GM23338 (cell line): Measurements from ENCODE around the gene AOPEP. TPM values are rescaled to one million over a fixed set of nuclear protein-coding genes. Genes with fewer than 3 reads are reported as not detected.

Experiments used
- ATAC-seq: fragments of 200-7000 bp; cut with Tn5 transposase; 3 replicates; pipeline ENCODE4 v1.9.1; 2020
- DNase-seq: peaks from one replicate; pipeline ENCODE4 v3.0.0-alpha.2; 2015; ENCODE audit warnings: low spot score
- H2AFZ ChIP-seq: fragments of 200-600 bp; sonication (generic); 2 replicates; pipeline ENCODE4 v1.8.0; 2016; ENCODE audit warnings: antibody characterized with exemption, mild to moderate bottlenecking, moderate library complexity
- H3F3A ChIP-seq: fragments of 200-600 bp; sonication (generic); replicated peaks from 2 replicates; pipeline ENCODE4 v1.8.0; 2017; ENCODE audit warnings: antibody characterized with exemption, mixed run types, low read depth
- H3K27ac ChIP-seq: fragments of 200-600 bp; sonication (generic); 2 replicates; pipeline ENCODE4 v1.6.1; 2016; ENCODE audit warnings: low read depth
- H3K27me3 ChIP-seq: fragments of 200-600 bp; sonication (generic); 2 replicates; pipeline ENCODE4 v1.8.0; 2016; ENCODE audit warnings: mild to moderate bottlenecking, mixed run types, moderate library complexity; ENCODE audit not compliant: insufficient read depth
- H3K36me3 ChIP-seq: fragments of 200-600 bp; sonication (generic); 2 replicates; pipeline ENCODE4 v1.8.0; 2016; ENCODE audit warnings: mild to moderate bottlenecking; ENCODE audit not compliant: insufficient read depth
- H3K4me1 ChIP-seq: fragments of 200-600 bp; sonication (generic); 2 replicates; pipeline ENCODE4 v1.8.0; 2016; ENCODE audit warnings: mild to moderate bottlenecking, moderate library complexity; ENCODE audit not compliant: insufficient read depth
- H3K4me2 ChIP-seq: fragments of 200-600 bp; sonication (generic); 2 replicates; pipeline ENCODE4 v1.7.1; 2017; ENCODE audit warnings: mixed run types
- H3K4me3 ChIP-seq: fragments of 200-600 bp; sonication (generic); 2 replicates; pipeline ENCODE4 v1.6.1; 2016; ENCODE audit warnings: mixed run types
- H3K79me2 ChIP-seq: fragments of 200-600 bp; sonication (generic); replicated peaks from 2 replicates; pipeline ENCODE4 v1.8.0; 2017; ENCODE audit warnings: mild to moderate bottlenecking; ENCODE audit not compliant: insufficient read depth
- H3K9me2 ChIP-seq: fragments of 200-600 bp; sonication (generic); 2 replicates; pipeline ENCODE4 v1.8.0; 2017; ENCODE audit not compliant: insufficient read depth
- H4K20me1 ChIP-seq: fragments of 200-600 bp; sonication (generic); replicated peaks from 2 replicates; pipeline ENCODE4 v1.8.0; 2017; ENCODE audit warnings: mild to moderate bottlenecking; ENCODE audit not compliant: insufficient read depth
- H3K27ac Mint-ChIP-seq: 2 replicates; pipeline ENCODE4 v1.8.0; 2020; ENCODE audit warnings: inconsistent platforms, mild to moderate bottlenecking, moderate library complexity, mixed read lengths
- H3K27me3 Mint-ChIP-seq: 3 replicates; pipeline ENCODE4 v1.8.0; 2022; ENCODE audit warnings: low read depth, mild to moderate bottlenecking, moderate library complexity, mixed read lengths, inconsistent platforms; ENCODE audit not compliant: insufficient read depth, poor library complexity
- H3K36me3 Mint-ChIP-seq: 3 replicates; pipeline ENCODE4 v1.8.0; 2021; ENCODE audit warnings: low read depth, mild to moderate bottlenecking, inconsistent platforms, moderate library complexity, mixed read lengths
- H3K4me1 Mint-ChIP-seq: 3 replicates; pipeline ENCODE4 v1.8.0; 2020; ENCODE audit warnings: mild to moderate bottlenecking, inconsistent platforms, mixed read lengths
- H3K4me3 Mint-ChIP-seq: 3 replicates; pipeline ENCODE4 v1.8.0; 2021; ENCODE audit warnings: moderate library complexity, mild to moderate bottlenecking, inconsistent platforms, mixed read lengths
- H3K9me3 Mint-ChIP-seq: 3 replicates; pipeline ENCODE4 v1.8.0; 2020; ENCODE audit warnings: moderate library complexity, mild to moderate bottlenecking, inconsistent platforms, mixed read lengths
- CREB1 ChIP-seq: fragments of 250-450 bp; sonication (Bioruptor Pico); IDR thresholded peaks from 2 replicates; pipeline ENCODE4 v1.5.0; 2020; ENCODE audit warnings: low read depth, mild to moderate bottlenecking, moderate library complexity
- ETS1 ChIP-seq: IDR thresholded peaks from 2 replicates; pipeline ENCODE4 v1.6.1; 2016; ENCODE audit warnings: antibody characterized with exemption
- EZH2 ChIP-seq: fragments of 200-600 bp; sonication (generic); IDR thresholded peaks from one replicate; pipeline ENCODE4 v1.8.0; 2017; ENCODE audit warnings: antibody characterized with exemption, mild to moderate bottlenecking, low read depth; ENCODE audit not compliant: unreplicated experiment
- EZH2phosphoT487 ChIP-seq: fragments of 200-600 bp; sonication (generic); IDR thresholded peaks from one replicate; pipeline ENCODE4 v1.8.1; 2018; ENCODE audit warnings: antibody characterized with exemption; ENCODE audit not compliant: unreplicated experiment
- JUNB ChIP-seq: IDR thresholded peaks from one replicate; pipeline ENCODE4 v1.6.1; 2016; ENCODE audit warnings: antibody characterized with exemption; ENCODE audit not compliant: unreplicated experiment
- POLR2AphosphoS5 ChIP-seq: IDR thresholded peaks from 2 replicates; pipeline ENCODE4 v1.6.1; 2016; ENCODE audit warnings: antibody characterized with exemption, low read depth
- STAT1 ChIP-seq: IDR thresholded peaks from one replicate; pipeline ENCODE4 v1.6.1; 2016; ENCODE audit warnings: antibody characterized with exemption; ENCODE audit not compliant: unreplicated experiment
- ZNF331 ChIP-seq: fragments of 250-450 bp; sonication (Bioruptor Pico); IDR thresholded peaks from 2 replicates; pipeline ENCODE4 v1.5.0; 2020; ENCODE audit warnings: low read depth, mild to moderate bottlenecking, moderate library complexity
- ZNF462 ChIP-seq: fragments of 250-450 bp; sonication (Bioruptor Pico); IDR thresholded peaks from 2 replicates; pipeline ENCODE4 v1.5.0; 2020; ENCODE audit warnings: mild to moderate bottlenecking, moderate library complexity
- polyA plus RNA-seq: library from polyadenylated mRNA; unstranded; fragments of >200 nt; fragmentation: Nextera tagmentation; extraction: Ambion mirVana; gene quantifications from 2 replicates; pipeline ENCODE4 v1.2.1, GENCODE V29; 2016
- total RNA-seq: library from RNA; depleted of rRNA; stranded (reverse); fragments of >200 nt; shearing (Covaris generic); gene quantifications from 2 replicates; pipeline ENCODE4 v1.2.3, GENCODE V29; 2014

AOPEP gene
- total and polyA plus RNA-seq, 2 experiments from 2014 or later = 7.0 to 16.5 TPM

- TF ChIP-seq EZH2phosphoT487 = no peak
- TF ChIP-seq POLR2AphosphoS5 = no peak
- no peak for TF ChIP-seq JUNB
- no peak for TF ChIP-seq STAT1
- no peak for TF ChIP-seq ZNF462 (CRISPR knock-in tag)
- TF ChIP-seq EZH2 = no peak
- TF ChIP-seq ZNF331 (CRISPR knock-in tag) = no peak
These were observed 340.6 kb downstream of the AOPEP start (continued) for GRCh38 chr9:95067057-95067456.

GRCh38 chr9:95067897-95068296 lies 341.4 kb downstream of the AOPEP start:
- H3K36me3 Mint-ChIP-seq = no peaks in the 10 kb centered on the region
- H3K27ac ChIP-seq = no peak overlapping the region
- H3K27ac Mint-ChIP-seq = no peak overlapping the region
- no peaks in the 10 kb centered on the region for H3K9me3 Mint-ChIP-seq
- no peaks in the 10 kb centered on the region for H3K27me3 ChIP-seq
- peaks cover 21% of the 10 kb centered on the region for H3K4me1 Mint-ChIP-seq
- H3K4me3 Mint-ChIP-seq = no peak overlapping the region
- no peaks in the 10 kb centered on the region for H3F3A ChIP-seq
- H3K27me3 Mint-ChIP-seq = peaks cover 5% of the 10 kb centered on the region
- H3K4me1 ChIP-seq = peaks cover 11% of the 10 kb centered on the region
- no peak overlapping the region for H3K4me3 ChIP-seq
- no peaks in the 10 kb centered on the region; the same call in 1 of the 2 replicates for H4K20me1 ChIP-seq
- ATAC-seq (no peak), DNase-seq (no peak)
- H2AFZ ChIP-seq = no peak overlapping the region
- no peaks in the 10 kb centered on the region for H3K9me2 ChIP-seq
- H3K36me3 ChIP-seq = no peaks in the 10 kb centered on the region
- no peaks in the 10 kb centered on the region for H3K79me2 ChIP-seq
- H3K4me2 ChIP-seq = no peak overlapping the region
- no peak for TF ChIP-seq ZNF462 (CRISPR knock-in tag)
- no peak for TF ChIP-seq CREB1 (CRISPR knock-in tag)
- no peak for TF ChIP-seq EZH2phosphoT487
- no peak for TF ChIP-seq ETS1
- TF ChIP-seq STAT1 = no peak
- no peak for TF ChIP-seq ZNF331 (CRISPR knock-in tag)
